Astrocyte of the cerebellum (primary cell): Measurements from ENCODE around the gene GCLC.
"Not testable (repeated sequence)": the region's sequence is repeated elsewhere in the genome, so short reads cannot be mapped to it uniquely, and the experiment has no call there.

Experiments
- DNase-seq: peaks from one replicate; pipeline ENCODE4 v3.0.0-alpha.2; 2011; ENCODE audit warnings: low read depth
- H3K4me3 ChIP-seq: 2 replicates; pipeline ENCODE4 v1.5.1; 2011; ENCODE audit warnings: mild to moderate bottlenecking, low read depth, low read length, moderate library complexity
- CTCF ChIP-seq: IDR thresholded peaks from 2 replicates; pipeline ENCODE4 v1.5.1; 2012; ENCODE audit warnings: low read length, low read depth, moderate library complexity, mild to moderate bottlenecking; ENCODE audit errors: missing control alignments
- in situ Hi-C: cut with HindIII; loops from 2 replicates; pipeline ENCODE4 v1.10.0; 2017; ENCODE audit warnings: low sequenced_read_pairs

GCLC gene

GRCh38 chr6:53564401-53565065, 19.6 kb upstream of the GCLC start:
- in situ Hi-C loops = no loop called here
- H3K4me3 ChIP-seq = no peak overlapping the region
- no peak for TF ChIP-seq CTCF
- no peak for DNase-seq

GRCh38 chr6:53556986-53557715, 12.2 kb upstream of the GCLC start:
- in situ Hi-C loops = no loop called here

GRCh38 chr6:53553600-53553999, 8.7 kb upstream of the GCLC start:
- H3K4me3 ChIP-seq, in situ Hi-C loops, DNase-seq: not testable (repeated sequence)

More at GRCh38 chr6:53556986-53557715, 12.2 kb upstream of the GCLC start:
- DNase-seq = no peak
- no peak overlapping the region for H3K4me3 ChIP-seq
- TF ChIP-seq CTCF = no peak

GRCh38 chr6:53551681-53552080, 6.8 kb upstream of the GCLC start:
- DNase-seq, H3K4me3 ChIP-seq, in situ Hi-C loops: not testable (repeated sequence)

GRCh38 chr6:53547811-53548496, 3.1 kb upstream of the GCLC start:
- DNase-seq = peak; percentile 88
- H3K4me3 ChIP-seq = peak overlapping the region; percentile 55
- TF ChIP-seq CTCF = no peak
- in situ Hi-C loops = no loop called here

- in situ Hi-C loops = no loop called here
- TF ChIP-seq CTCF = no peak
- H3K4me3 ChIP-seq = peak overlapping the region; percentile 55
- no peak for DNase-seq
Measured at GRCh38 chr6:53547166-53547810, 2.4 kb upstream of the GCLC start.

- H3K4me3 ChIP-seq = no peak overlapping the region
- no peak for TF ChIP-seq CTCF
- in situ Hi-C loops = no loop called here
- DNase-seq = no peak
Measured at GRCh38 chr6:53546281-53546680, 1.4 kb upstream of the GCLC start.
